Mucosa of descending colon (tissue), 3 donors: ENCODE data around the gene CCDC172. TPM values are rescaled to one million over a fixed set of nuclear protein-coding genes. Genes with fewer than 3 reads are reported as not detected.

Source experiments
- ATAC-seq: fragments of 200-7000 bp; cut with Tn5 transposase; one replicate; pipeline ENCODE4 v1.9.1; 2020; ENCODE audit warnings: mild to moderate bottlenecking, moderate library complexity
- DNase-seq, 3 donors: peaks; one replicate each; pipeline ENCODE4 v3.0.0-alpha.2; 2020
- H3K36me3 ChIP-seq: fragments of 200-600 bp; one replicate; pipeline ENCODE4 v1.8.0; 2021; ENCODE audit warnings: low read depth, mild to moderate bottlenecking
- H3K4me1 ChIP-seq: fragments of 200-600 bp; one replicate; pipeline ENCODE4 v1.8.0; 2021; ENCODE audit warnings: low read depth, mild to moderate bottlenecking
- H3K4me3 ChIP-seq: fragments of 200-600 bp; one replicate; pipeline ENCODE4 v1.8.0; 2021; ENCODE audit warnings: mild to moderate bottlenecking
- H3K9me3 ChIP-seq: fragments of 200-600 bp; one replicate; pipeline ENCODE4 v1.8.0; 2021; ENCODE audit warnings: mild to moderate bottlenecking
- intact Hi-C, 2 donors: fragments of 100-400 bp; cut with DNase I in 1 of 2; cut with micrococcal nuclease in 1 of 2; formaldehyde crosslinking; loops; one replicate each; pipeline versions ENCODE4 v1.11.0 to v1.11.1; 2022; cut with DNase I, micrococcal nuclease
- total RNA-seq, 3 donors: library from RNA; stranded (reverse); fragmentation: NEBNext Ultra II Directional in 2 of 3; extraction: Animal tissue kit (Norgen Biotek cat#: 25700) in 2 of 3; gene quantifications; one replicate each; pipeline versions ENCODE4 v1.2.1 to v1.2.4, GENCODE V29; 2021 to 2023
- TF ChIP-seq, protein P1 (sequence below): fragments of 200-600 bp; IDR thresholded peaks from one replicate; pipeline ENCODE4 v1.8.0; 2022; ENCODE audit warnings: antibody characterized with exemption, mild to moderate bottlenecking
- donor health status: DM: no; HTN: no; CAD: no; lungs with moderate emphysema.
- donor health status: DM: no; HTN: no; CAD: no.
- donor health status: DM: no; HTN: yes; CAD: no.

Gene CCDC172
- total RNA-seq, 3 donors from 2014 or later, result not detected

DNA sequence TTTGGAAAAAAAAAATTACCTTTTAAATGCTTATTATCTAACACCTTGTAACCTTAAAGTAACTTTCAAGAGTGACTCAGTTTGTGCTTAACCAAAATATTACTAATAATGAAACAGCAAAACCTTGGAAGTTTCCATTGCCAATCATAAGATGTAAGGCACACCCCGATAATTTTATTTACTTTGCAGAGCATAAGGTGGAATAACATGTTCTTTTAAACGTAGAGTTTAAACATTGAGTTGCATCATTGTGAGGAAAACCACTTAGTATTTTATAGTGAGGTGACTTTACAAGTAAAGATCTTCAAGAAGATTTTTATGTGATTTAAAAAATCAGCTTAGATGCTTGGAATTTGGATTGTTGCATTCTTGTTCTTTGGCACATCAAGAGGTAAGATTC, 103.4 kb downstream of the CCDC172 start, which contains the start of gene PNLIPRP3:
TSS of gene PNLIPRP3 (plus strand) at position 177 of the 400 bp plus-strand sequence. CDS start at position 343, 166 bp downstream.
- ATAC-seq (no peak), DNase-seq (no peak)
- intact Hi-C loops, result no loop called here
- Histone ChIP-seq H3K9me3 (no peaks in the 10 kb centered on the region), H3K36me3 (no peaks in the 10 kb centered on the region), H3K4me3 (no peak within 1 kb of the TSS), H3K4me1 (no peaks in the 10 kb centered on the region)
- TF ChIP-seq, protein P1, sequence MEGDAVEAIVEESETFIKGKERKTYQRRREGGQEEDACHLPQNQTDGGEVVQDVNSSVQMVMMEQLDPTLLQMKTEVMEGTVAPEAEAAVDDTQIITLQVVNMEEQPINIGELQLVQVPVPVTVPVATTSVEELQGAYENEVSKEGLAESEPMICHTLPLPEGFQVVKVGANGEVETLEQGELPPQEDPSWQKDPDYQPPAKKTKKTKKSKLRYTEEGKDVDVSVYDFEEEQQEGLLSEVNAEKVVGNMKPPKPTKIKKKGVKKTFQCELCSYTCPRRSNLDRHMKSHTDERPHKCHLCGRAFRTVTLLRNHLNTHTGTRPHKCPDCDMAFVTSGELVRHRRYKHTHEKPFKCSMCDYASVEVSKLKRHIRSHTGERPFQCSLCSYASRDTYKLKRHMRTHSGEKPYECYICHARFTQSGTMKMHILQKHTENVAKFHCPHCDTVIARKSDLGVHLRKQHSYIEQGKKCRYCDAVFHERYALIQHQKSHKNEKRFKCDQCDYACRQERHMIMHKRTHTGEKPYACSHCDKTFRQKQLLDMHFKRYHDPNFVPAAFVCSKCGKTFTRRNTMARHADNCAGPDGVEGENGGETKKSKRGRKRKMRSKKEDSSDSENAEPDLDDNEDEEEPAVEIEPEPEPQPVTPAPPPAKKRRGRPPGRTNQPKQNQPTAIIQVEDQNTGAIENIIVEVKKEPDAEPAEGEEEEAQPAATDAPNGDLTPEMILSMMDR, result no peak

- DNase-seq, result no peak
- Histone ChIP-seq H3K4me3 (no peak overlapping the region), H3K9me3 (no peaks in the 10 kb centered on the region), H3K36me3 (no peaks in the 10 kb centered on the region), H3K4me1 (no peaks in the 10 kb centered on the region)
- no peak for ATAC-seq
- TF ChIP-seq, protein P1, result no peak
- intact Hi-C loops, result no loop called here
Measured at GRCh38 chr10:116429288-116429977, 105.2 kb downstream of the CCDC172 start.

Other genes starting within 250 kb of the CCDC172 start
- gene GFRA1, start 51.2 kb upstream of the CCDC172 start, total RNA-seq, result 10 to 100 TPM in 1 of 3 donors, 1 to 10 TPM in 2; 2.2 to 32.2 (median 4.1) TPM
- gene PNLIPRP3, start 103.4 kb downstream of the CCDC172 start, total RNA-seq, result under 1 TPM in 1 of 3 donors, not detected in 2; 0.28 TPM
- gene PNLIP, start 221.5 kb downstream of the CCDC172 start, total RNA-seq, result not detected